NB4 (cell line): ENCODE data around the gene ZNF534.
"Not testable (repeated sequence)": the region's sequence is repeated elsewhere in the genome, so short reads cannot be mapped to it uniquely, and the experiment has no call there.

Experiments used
- DNase-seq: peaks from one replicate; pipeline ENCODE4 v3.0.0; 2010; ENCODE audit warnings: low read depth
- H3K4me3 ChIP-seq: one replicate; pipeline ENCODE4 v1.5.1; 2011; ENCODE audit warnings: mild to moderate bottlenecking, low read depth, low read length, moderate library complexity
- CTCF ChIP-seq: IDR thresholded peaks from one replicate; pipeline ENCODE4 v1.5.1; 2012; ENCODE audit warnings: low read depth, low read length
- MYC ChIP-seq: IDR thresholded peaks from 2 replicates; pipeline ENCODE4 v1.6.1; 2011; ENCODE audit warnings: low read depth, low read length
- POLR2A ChIP-seq: IDR thresholded peaks from 2 replicates; pipeline ENCODE4 v1.6.1; 2011; ENCODE audit warnings: mild to moderate bottlenecking; ENCODE audit not compliant: insufficient read length; ENCODE audit errors: extremely low read depth
- TF ChIP-seq, protein P1 (sequence below): IDR thresholded peaks from 2 replicates; pipeline ENCODE4 v1.6.1; 2011; ENCODE audit warnings: low read depth, low read length

ZNF534 gene

GRCh38 chr19:52494518-52494917 lies 65.6 kb downstream of the ZNF534 start:
- TF ChIP-seq CTCF = no peak
- no peak overlapping the region for H3K4me3 ChIP-seq
- no peak for DNase-seq

DNA sequence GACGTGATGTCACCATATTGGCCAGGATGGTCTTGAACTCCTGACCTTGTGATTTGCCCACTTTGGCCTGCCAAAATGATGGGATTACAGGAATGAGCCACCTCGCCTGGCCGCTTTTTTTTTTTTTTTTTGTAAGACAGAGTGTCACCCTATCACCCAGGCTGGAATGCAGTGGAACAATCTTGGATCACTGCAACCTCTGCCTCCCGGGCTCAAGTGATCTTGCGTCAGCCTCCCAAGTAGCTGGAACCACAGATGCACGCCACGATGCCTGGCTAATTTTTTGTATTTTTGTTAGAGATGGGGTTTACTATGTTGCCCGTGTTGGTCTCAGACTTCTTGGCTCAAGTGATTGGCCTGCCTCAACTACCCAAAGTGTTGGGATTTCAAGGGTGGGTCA lies 69.6 kb downstream of the ZNF534 start:
- DNase-seq = no peak

DNA sequence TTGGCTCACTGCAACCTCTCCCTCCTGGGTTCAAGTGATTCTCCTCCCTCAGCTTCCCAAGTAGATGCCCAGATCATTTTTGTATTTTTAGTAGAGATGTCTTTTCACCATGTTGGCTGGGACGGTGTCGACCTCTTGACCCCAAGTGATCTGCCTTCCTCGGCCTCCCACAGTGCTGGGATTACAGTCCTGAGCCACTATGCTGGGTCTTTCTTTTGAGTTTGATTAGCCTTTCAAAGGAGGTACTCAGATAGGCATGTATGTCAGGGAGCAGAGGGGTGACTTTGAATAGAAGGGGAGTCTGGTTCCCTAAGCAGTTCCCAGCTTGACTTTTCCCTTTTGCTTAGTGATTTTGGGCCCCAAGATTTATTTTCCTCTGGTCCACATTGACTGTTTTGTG lies 71.5 kb downstream of the ZNF534 start:
- H3K4me3 ChIP-seq, DNase-seq: not testable (repeated sequence)

More for the DNA sequence above, 69.6 kb downstream of the ZNF534 start:
- H3K4me3 ChIP-seq = no peak overlapping the region
- no peak for TF ChIP-seq MYC
- TF ChIP-seq CTCF = no peak
- TF ChIP-seq POLR2A = no peak
- TF ChIP-seq, protein P1, sequence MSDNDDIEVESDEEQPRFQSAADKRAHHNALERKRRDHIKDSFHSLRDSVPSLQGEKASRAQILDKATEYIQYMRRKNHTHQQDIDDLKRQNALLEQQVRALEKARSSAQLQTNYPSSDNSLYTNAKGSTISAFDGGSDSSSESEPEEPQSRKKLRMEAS = no peak

GRCh38 chr19:52500991-52501390 lies 72.0 kb downstream of the ZNF534 start:
- H3K4me3 ChIP-seq, DNase-seq: not testable (repeated sequence)
